Endothelial cell of umbilical vein (primary cell): Measurements from ENCODE around the gene DGKG. TPM values are rescaled to one million over a fixed set of nuclear protein-coding genes. Genes with fewer than 3 reads are reported as not detected.

ENCODE experiments used
- BruUV-seq: library from RNA; stranded (reverse); fragments of 400-500 nt; replicated peaks from 2 replicates; lab custom pipeline; 2021; lab: Mats Ljungman, UMichigan
- CTCF ChIA-PET: fragments of 300-600, 350-600 bp; sonication (Branson Sonifier 250); formaldehyde crosslinking; loops from one replicate; lab custom pipeline; 2021; ENCODE audit warnings: antibody characterized with exemption, inconsistent platforms; lab: Charles Lee
- POLR2A ChIA-PET: fragments of 300-600, 350-600 bp; sonication (Branson Sonifier 250); formaldehyde crosslinking; loops from one replicate; lab custom pipeline; 2021; ENCODE audit warnings: antibody characterized with exemption, inconsistent platforms; lab: Charles Lee
- DNase-seq: peaks from one replicate; pipeline ENCODE4 v3.0.0-alpha.2; 2011; ENCODE audit warnings: low read depth, low spot score
- FAIRE-seq: peaks from 2 replicates; lab custom pipeline; 2011; peaks lifted over from hg19 to GRCh38; lab: Jason Lieb, UNC
- H2AFZ ChIP-seq: 2 replicates; pipeline ENCODE4 v1.6.0; 2012; ENCODE audit warnings: low read depth, low read length, control low read depth, inconsistent platforms
- H3K27ac ChIP-seq: 2 replicates; pipeline ENCODE4 v1.5.1; 2011; ENCODE audit warnings: low read depth, mild to moderate bottlenecking, control low read depth, low read length, moderate library complexity; ENCODE audit not compliant: insufficient read depth
- H3K27me3 ChIP-seq, 2 experiments: 2 replicates each; pipeline versions ENCODE4 v1.6.0 to v1.6.1; 2011; ENCODE audit warnings: low read length in 2 of 2, mixed read lengths in 1 of 2; ENCODE audit not compliant: control insufficient read depth in 2 of 2, insufficient read depth in 2 of 2
- H3K36me3 ChIP-seq, 2 experiments: 2 replicates in 1 of 2; 3 replicates in 1 of 2; pipeline ENCODE4 v1.5.1; 2011; ENCODE audit warnings: low read length in 2 of 2, mild to moderate bottlenecking in 1 of 2, moderate library complexity in 1 of 2; ENCODE audit not compliant: control insufficient read depth in 2 of 2, insufficient read depth in 2 of 2; ENCODE audit errors: extremely low read depth in 1 of 2
- H3K4me1 ChIP-seq: 3 replicates; pipeline ENCODE4 v1.5.1; 2011; ENCODE audit warnings: mild to moderate bottlenecking, low read length; ENCODE audit not compliant: control insufficient read depth, insufficient read depth; ENCODE audit errors: extremely low read depth
- H3K4me2 ChIP-seq: 2 replicates; pipeline ENCODE4 v1.6.1; 2011; ENCODE audit warnings: low read length, control low read depth, mixed read lengths; ENCODE audit not compliant: insufficient read depth
- H3K4me3 ChIP-seq, 3 experiments: fragments of 200-600 bp in 1 of 3; sonication (generic), shearing (Covaris generic) in 1 of 3; replicated peaks in 1 of 3; 2 replicates each; pipeline ENCODE4 v1.5.1; 2011 to 2016; ENCODE audit warnings: control low read depth in 3 of 3, low read length in 3 of 3, mild to moderate bottlenecking in 2 of 3, inconsistent platforms in 1 of 3, low read depth in 1 of 3, moderate library complexity in 1 of 3; ENCODE audit not compliant: insufficient read depth in 1 of 3
- H3K79me2 ChIP-seq: 2 replicates; pipeline ENCODE4 v1.6.0; 2012; ENCODE audit warnings: low read length, inconsistent platforms; ENCODE audit not compliant: control insufficient read depth, insufficient read depth
- H3K9ac ChIP-seq: replicated peaks from 2 replicates; pipeline ENCODE3; 2011; ENCODE audit warnings: low read length, control low read depth; ENCODE audit not compliant: insufficient read depth; ENCODE audit errors: extremely low read depth
- H3K9me1 ChIP-seq: replicated peaks from 3 replicates; pipeline ENCODE4 v1.6.0; 2011; ENCODE audit warnings: mild to moderate bottlenecking, low read length; ENCODE audit not compliant: control insufficient read depth, insufficient read depth; ENCODE audit errors: extremely low read depth
- H3K9me3 ChIP-seq: replicated peaks from 2 replicates; pipeline ENCODE4 v1.5.1; 2012; ENCODE audit warnings: low read length, inconsistent platforms; ENCODE audit not compliant: control insufficient read depth, insufficient read depth
- H4K20me1 ChIP-seq: replicated peaks from 2 replicates; pipeline ENCODE3; 2011; ENCODE audit warnings: mild to moderate bottlenecking, low read length; ENCODE audit not compliant: control insufficient read depth, insufficient read depth; ENCODE audit errors: extremely low read depth
- CTCF ChIP-seq, 2 donors: IDR thresholded peaks; 1 replicate in 1 of 2; 2 replicates in 1 of 2; pipeline ENCODE4 v1.5.1; 2011; ENCODE audit warnings: low read length in 2 of 2, mild to moderate bottlenecking in 2 of 2, moderate library complexity in 2 of 2, control low read depth in 1 of 2, inconsistent platforms in 1 of 2, low read depth in 1 of 2; ENCODE audit not compliant: insufficient read depth in 1 of 2; ENCODE audit errors: extremely low read depth in 1 of 2
- EZH2 ChIP-seq: IDR thresholded peaks from 2 replicates; pipeline ENCODE4 v1.6.1; 2012; ENCODE audit warnings: borderline replicate concordance, low read depth, mild to moderate bottlenecking, moderate library complexity, low read length, inconsistent platforms; ENCODE audit not compliant: severe bottlenecking
- FOS ChIP-seq: IDR thresholded peaks from 2 replicates; pipeline ENCODE4 v1.6.1; 2011; ENCODE audit warnings: mild to moderate bottlenecking, low read length, moderate library complexity, borderline replicate concordance; ENCODE audit not compliant: insufficient read depth
- GATA2 ChIP-seq: IDR thresholded peaks from 2 replicates; pipeline ENCODE4 v1.7.0; 2011; ENCODE audit warnings: low read depth, mild to moderate bottlenecking, moderate library complexity, mixed read lengths, low read length; ENCODE audit not compliant: insufficient read length, insufficient read depth
- JUN ChIP-seq: IDR thresholded peaks from 2 replicates; pipeline ENCODE4 v1.6.1; 2011; ENCODE audit warnings: borderline replicate concordance, low read depth; ENCODE audit not compliant: insufficient read length, insufficient read depth
- MAX ChIP-seq: IDR thresholded peaks from 2 replicates; pipeline ENCODE4 v1.6.1; 2011; ENCODE audit not compliant: insufficient read depth, insufficient read length
- MYC ChIP-seq: IDR thresholded peaks from one replicate; pipeline ENCODE4 v1.6.1; 2011; ENCODE audit warnings: mild to moderate bottlenecking, low read depth, low read length
- POLR2A ChIP-seq: IDR thresholded peaks from 2 replicates; pipeline ENCODE4 v1.6.1; 2012; ENCODE audit warnings: low read depth, mild to moderate bottlenecking, control low read depth, low read length
- POLR2AphosphoS5 ChIP-seq: IDR thresholded peaks from 2 replicates; pipeline ENCODE4 v1.6.1; 2012; ENCODE audit warnings: low read depth, mild to moderate bottlenecking, control low read depth, low read length, moderate library complexity; ENCODE audit not compliant: insufficient read depth
- dilution Hi-C: fragments of 300-500 bp; cut with MboI; formaldehyde crosslinking; loops from one replicate; pipeline ENCODE4 v1.15.0; 2019; ENCODE audit warnings: low sequenced_read_pairs; ENCODE audit not compliant: extremely low pct_ligation_motif_present
- intact Hi-C: fragments of 100-400 bp; cut with micrococcal nuclease; formaldehyde crosslinking; loops from one replicate; pipeline ENCODE4 v1.10.0; 2022
- polyA plus RNA-seq, 4 experiments: library from polyadenylated mRNA; depleted of rRNA in 3 of 4; stranded (reverse) in 3 of 4; unstranded in 1 of 4; fragments of >200 nt; gene quantifications; 2 replicates each; pipeline versions ENCODE4 v1.2.1 to v1.2.3, GENCODE V29; 2011 to 2012; ENCODE audit warnings: missing spikeins in 1 of 4
- total RNA-seq: library from RNA; stranded (reverse); gene quantifications from 2 replicates; pipeline ENCODE4 v1.2.3, GENCODE V29; 2021

The DGKG gene
- total and polyA plus RNA-seq, 2 donors (not counting 3 experiments of a cell fraction or from before 2014, with no cell fraction given): not detected

- dilution Hi-C loops: no loop called here
- no peaks in the 10 kb centered on the region for H3K9me1 ChIP-seq
- CTCF ChIA-PET: no interaction called here
These were observed 142.8 kb downstream of the DGKG start for GRCh38 chr3:186219211-186219638.

More at GRCh38 chr3:186219211-186219638, 142.8 kb downstream of the DGKG start:
- no peak for FAIRE-seq
- no peak for DNase-seq
- Histone ChIP-seq H3K4me3 (no peak overlapping the region), H3K27ac (no peak overlapping the region), H3K36me3 (no peaks in the 10 kb centered on the region), H3K9ac (no peak overlapping the region), H3K79me2 (no peaks in the 10 kb centered on the region), H3K4me2 (no peak overlapping the region), H3K27me3 (no peaks in the 10 kb centered on the region), H3K4me1 (no peaks in the 10 kb centered on the region), H3K9me3 (no peaks in the 10 kb centered on the region), H2AFZ (no peak overlapping the region), H4K20me1 (no peaks in the 10 kb centered on the region)
- POLR2A ChIA-PET: interaction anchor here (0.6 kb wide), 1 partner anchor 18 kb away, joined by 3 read pairs; no protein-coding TSS in a partner anchor
- intact Hi-C loops: no loop called here
- no peak for TF ChIP-seq MAX
- TF ChIP-seq GATA2: no peak
- no peak for TF ChIP-seq CTCF (IDR thresholded peaks at IDR 0.05; ENCODE audit: extremely low read depth in 1 of 2, insufficient read depth in 1 of 2, low read depth in 1 of 2, low read length in 2 of 2)
- no peak for TF ChIP-seq POLR2AphosphoS5
- no peak for TF ChIP-seq MYC
- TF ChIP-seq JUN: no peak
- no peak for TF ChIP-seq POLR2A
- TF ChIP-seq EZH2: no peak
- TF ChIP-seq FOS: no peak
- BruUV-seq: no TSS peak
